ENCODE data around the gene IZUMO4. TPM values are rescaled to one million over a fixed set of nuclear protein-coding genes. Genes with fewer than 3 reads are reported as not detected.
"Not testable (repeated sequence)": the region's sequence is repeated elsewhere in the genome, so short reads cannot be mapped to it uniquely, and the experiment has no call there.

Gene IZUMO4
- total and polyA plus RNA-seq, 9 donors: 1.7 to 4.0 (median 2.1) TPM

DNA sequence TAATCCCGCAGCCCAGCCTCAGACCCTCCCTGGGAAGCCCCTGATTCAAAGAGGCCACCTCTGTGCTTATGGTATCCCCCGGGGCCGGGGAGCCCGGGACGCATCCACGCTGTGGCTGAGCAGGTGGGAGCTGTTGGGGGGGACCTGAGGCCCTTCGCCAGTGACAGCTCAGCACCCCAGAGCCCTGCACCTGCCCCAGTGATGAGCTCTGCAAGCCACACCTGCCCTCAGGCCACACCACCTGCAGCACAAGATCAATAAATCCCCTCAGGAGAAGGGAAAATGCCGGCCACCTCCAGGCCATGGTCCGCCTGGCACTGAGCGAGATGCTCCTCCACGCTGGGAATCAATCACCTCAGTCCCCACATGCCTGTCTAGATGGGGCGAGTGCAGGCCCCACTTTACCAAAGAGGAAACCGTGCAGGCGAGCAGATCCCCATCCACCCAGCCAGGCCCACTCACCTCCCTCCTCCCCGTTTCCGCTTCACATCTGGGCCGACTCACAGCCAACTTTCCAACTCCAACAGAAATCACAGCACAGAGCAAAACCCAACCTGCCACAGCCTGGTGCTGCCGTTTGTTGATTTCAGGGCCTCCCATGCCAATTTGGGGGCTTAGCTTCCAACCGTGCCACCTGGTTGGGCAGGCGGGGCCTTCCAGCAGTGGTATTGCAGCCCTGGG lies 13.4 kb upstream of the IZUMO4 start:
- Histone ChIP-seq H3K4me3 (ENCODE audit: low read length) (no peak overlapping the region), H3K27me3 (ENCODE audit: control insufficient read depth, insufficient read depth, low read length) (no peaks in the 10 kb centered on the region), H3K27ac (ENCODE audit: low read length) (peak overlapping the region; percentile 75), H3K9me3 (replicated peaks; ENCODE audit: control insufficient read depth, low read depth, low read length) (no peaks in the 10 kb centered on the region), H3K4me1 (ENCODE audit: control insufficient read depth, insufficient read depth, low read length) (peaks cover 6% of the 10 kb centered on the region), H3K36me3 (ENCODE audit: control insufficient read depth, insufficient read depth, low read length) (peaks cover 52% of the 10 kb centered on the region)
- 36% methylated on average over 15 of the region's 20 CpGs for WGBS (ENCODE audit: insufficient coverage)
- DNase-seq: peak; percentile 85

DNA sequence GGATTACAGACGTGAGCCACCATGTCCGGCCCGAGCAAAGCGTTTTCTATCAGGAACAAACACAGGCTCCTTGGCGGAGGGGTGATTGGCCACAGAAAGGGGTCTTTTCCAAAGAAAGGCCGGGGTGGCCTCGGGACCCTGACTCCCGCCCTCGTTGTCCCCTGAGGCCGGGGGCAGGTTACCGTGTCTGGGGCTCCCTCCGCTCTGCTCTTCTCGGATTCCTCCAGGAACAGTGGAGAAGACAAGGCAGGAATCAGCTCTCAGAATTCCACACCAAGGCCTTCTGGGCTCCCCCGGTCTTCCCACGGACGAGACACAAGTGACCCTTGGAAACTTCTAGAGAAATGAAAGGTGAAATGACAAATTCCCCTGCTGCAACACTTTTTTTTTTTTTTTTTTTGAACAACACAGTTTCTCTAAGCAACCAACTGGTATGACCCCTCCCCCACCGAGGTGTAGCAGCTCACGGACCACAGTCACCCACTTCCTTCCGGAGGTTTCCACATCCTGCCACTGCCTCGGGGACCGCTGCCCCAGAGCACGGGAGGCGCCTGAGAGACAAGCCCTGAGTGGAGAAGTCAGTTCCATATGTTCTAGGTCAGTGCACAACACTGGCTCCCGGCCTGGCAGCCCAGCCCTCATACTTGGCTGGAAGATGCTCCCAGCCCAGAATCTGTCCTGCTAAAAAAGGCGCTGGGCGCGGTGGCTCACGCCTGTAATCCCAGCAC lies 11.6 kb upstream of the IZUMO4 start:
- Histone ChIP-seq H3K4me3 (ENCODE audit: low read length) (no peak overlapping the region), H3K36me3 (ENCODE audit: control insufficient read depth, insufficient read depth, low read length) (peaks cover 39% of the 10 kb centered on the region), H3K9me3 (replicated peaks; ENCODE audit: control insufficient read depth, low read depth, low read length) (no peaks in the 10 kb centered on the region), H3K27ac (ENCODE audit: low read length) (peak overlapping the region; percentile 31), H3K4me1 (ENCODE audit: control insufficient read depth, insufficient read depth, low read length) (peaks cover 16% of the 10 kb centered on the region), H3K27me3 (ENCODE audit: control insufficient read depth, insufficient read depth, low read length) (no peaks in the 10 kb centered on the region)
- 79% methylated on average over 18 of the region's 28 CpGs for WGBS (ENCODE audit: insufficient coverage)
- DNase-seq: peak; percentile 68

DNA sequence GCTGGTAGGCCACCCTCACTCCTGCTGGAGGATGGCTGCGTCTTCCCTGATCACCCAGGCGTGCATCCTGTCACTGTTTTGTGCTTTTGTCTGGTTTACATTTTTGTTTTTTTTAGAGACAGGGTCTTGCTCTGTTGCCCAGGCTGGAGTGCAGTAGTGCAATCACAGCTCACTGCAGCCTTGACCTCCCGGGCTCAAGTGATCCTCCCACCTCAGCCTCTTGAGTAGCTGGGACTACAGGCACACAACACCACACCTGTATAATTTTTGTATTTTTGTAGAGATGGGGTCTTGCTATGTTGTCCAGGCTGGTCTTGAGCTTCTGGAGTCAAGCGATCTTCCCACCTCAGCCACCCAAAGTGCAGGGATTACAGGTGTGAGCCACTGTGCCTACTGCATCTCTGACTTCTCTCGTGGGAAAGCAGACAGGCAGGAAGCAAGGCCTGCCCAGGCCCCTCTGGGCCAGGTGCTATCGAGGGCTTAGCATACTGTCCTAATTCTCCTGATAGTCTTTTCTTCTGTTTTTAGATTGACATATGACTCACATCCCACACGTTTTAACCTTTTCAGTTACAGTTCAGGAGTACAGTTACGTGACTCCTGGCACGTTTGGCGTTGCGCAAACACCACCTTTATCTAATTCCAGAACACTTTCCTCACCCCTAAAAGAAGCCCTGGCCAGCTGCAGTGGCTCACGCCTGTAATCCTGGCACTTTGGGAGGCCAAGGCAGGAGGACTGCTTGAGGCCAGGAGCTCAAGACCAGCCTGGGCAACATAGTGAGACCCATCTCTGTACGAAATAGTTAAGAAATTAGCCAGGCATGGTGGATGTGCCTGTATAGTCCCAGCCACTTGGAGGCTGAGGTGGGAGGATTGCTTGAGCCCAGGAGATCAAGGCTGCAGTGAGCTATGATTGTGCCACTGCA lies 9.8 kb upstream of the IZUMO4 start:
- H3K9me3 ChIP-seq (replicated peaks; ENCODE audit: control insufficient read depth, low read depth, low read length); H3K4me3 ChIP-seq (ENCODE audit: low read length); H3K27me3 ChIP-seq (ENCODE audit: control insufficient read depth, insufficient read depth, low read length); H3K27ac ChIP-seq (ENCODE audit: low read length); DNase-seq: not testable (repeated sequence)
- 72% methylated on average over 10 of the region's 13 CpGs for WGBS (ENCODE audit: insufficient coverage)
- peaks cover 27% of the 10 kb centered on the region for H3K4me1 ChIP-seq (ENCODE audit: control insufficient read depth, insufficient read depth, low read length)
- H3K36me3 ChIP-seq (ENCODE audit: control insufficient read depth, insufficient read depth, low read length): peaks cover 28% of the 10 kb centered on the region

DNA sequence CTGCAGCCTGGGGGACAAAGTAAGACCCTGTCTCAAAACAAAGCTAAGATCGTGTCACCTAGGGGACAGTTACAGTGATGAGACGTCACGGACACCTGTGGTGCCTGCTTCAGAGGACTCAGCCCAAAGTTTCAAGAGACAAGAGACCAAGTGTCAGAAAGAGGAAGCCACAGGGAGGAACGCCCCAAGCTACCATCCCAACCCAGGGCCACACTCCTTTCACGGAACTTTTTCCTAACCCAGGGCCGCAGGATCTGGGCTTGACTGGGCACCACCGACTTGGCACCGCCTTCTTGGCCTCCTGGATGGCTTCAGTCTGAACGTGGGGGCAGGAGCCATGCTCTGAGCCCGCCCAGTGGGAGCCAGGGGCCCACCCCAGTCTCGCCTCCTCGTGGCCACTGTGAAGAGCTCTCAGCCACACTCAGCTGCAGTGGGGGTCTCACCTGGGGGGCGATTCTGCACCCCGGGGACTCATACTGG lies 9.1 kb upstream of the IZUMO4 start:
- 73% methylated on average over 10 of the region's 14 CpGs for WGBS (ENCODE audit: insufficient coverage)
- Histone ChIP-seq H3K4me3 (ENCODE audit: low read length) (no peak overlapping the region), H3K27ac (ENCODE audit: low read length) (no peak overlapping the region), H3K36me3 (ENCODE audit: control insufficient read depth, insufficient read depth, low read length) (peaks cover 28% of the 10 kb centered on the region), H3K9me3 (replicated peaks; ENCODE audit: control insufficient read depth, low read depth, low read length) (no peaks in the 10 kb centered on the region), H3K27me3 (ENCODE audit: control insufficient read depth, insufficient read depth, low read length) (no peaks in the 10 kb centered on the region), H3K4me1 (ENCODE audit: control insufficient read depth, insufficient read depth, low read length) (peaks cover 27% of the 10 kb centered on the region)
- no peak for DNase-seq

DNA sequence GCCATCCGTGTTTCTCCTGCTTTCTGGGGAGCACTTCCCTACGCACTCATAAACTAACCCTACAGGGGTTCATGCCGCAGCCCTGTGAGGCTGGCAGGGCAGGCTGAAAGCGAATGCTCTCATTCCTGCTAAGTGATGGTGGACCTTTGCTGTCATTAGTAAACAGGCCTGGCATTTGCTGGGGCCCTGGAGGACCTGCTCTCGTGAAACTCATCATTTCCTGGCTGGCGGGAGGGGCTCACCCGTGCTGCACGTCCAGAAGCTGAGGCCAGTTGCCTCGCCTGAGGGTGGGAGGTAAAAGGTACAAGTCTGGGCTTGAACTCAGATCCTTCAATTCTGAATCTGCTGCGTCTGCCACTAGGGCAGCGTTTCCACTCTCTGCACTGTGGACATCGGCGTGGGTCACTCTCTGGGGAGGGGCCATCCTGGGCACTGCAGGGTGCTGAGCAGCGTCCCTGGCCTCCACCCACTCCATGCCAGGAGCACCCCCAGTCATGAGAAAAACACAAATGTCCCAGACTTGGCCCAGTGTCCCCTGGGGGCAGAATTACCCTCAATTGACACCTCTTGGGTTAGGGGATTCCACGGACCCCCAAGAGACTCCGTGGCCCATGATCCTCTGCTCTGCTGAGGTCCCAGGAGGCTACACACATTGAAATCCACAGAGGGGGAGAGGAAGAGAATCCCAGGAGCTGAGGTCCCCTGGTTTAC lies 7.6 kb upstream of the IZUMO4 start:
- H3K9me3 ChIP-seq (replicated peaks; ENCODE audit: control insufficient read depth, low read depth, low read length): no peaks in the 10 kb centered on the region
- no peak for DNase-seq
- peak overlapping the region; percentile 9 for H3K27ac ChIP-seq (ENCODE audit: low read length)
- peaks cover 24% of the 10 kb centered on the region for H3K4me1 ChIP-seq (ENCODE audit: control insufficient read depth, insufficient read depth, low read length)
- 67% methylated on average over 9 of the region's 16 CpGs for WGBS (ENCODE audit: insufficient coverage)
- H3K4me3 ChIP-seq (ENCODE audit: low read length): no peak overlapping the region
- peaks cover 31% of the 10 kb centered on the region for H3K36me3 ChIP-seq (ENCODE audit: control insufficient read depth, insufficient read depth, low read length)
- H3K27me3 ChIP-seq (ENCODE audit: control insufficient read depth, insufficient read depth, low read length): no peaks in the 10 kb centered on the region

DNA sequence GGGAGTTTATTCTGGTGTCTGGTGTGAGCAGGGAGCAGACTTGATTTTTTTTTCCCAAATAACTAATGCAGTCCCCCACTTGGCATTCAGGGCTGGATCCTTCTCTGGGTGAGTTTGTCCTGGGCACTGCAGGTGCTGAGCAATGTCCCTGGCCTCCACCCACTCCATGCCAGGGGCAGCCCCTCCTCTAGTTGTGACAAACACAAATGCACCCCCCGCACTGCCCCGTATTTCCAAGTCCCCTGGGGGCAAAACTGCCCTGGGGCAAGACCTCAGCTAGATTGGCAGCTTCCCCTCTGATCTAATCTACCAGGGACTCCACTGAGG lies 7.0 kb upstream of the IZUMO4 start:
- DNase-seq: no peak
- no peaks in the 10 kb centered on the region for H3K27me3 ChIP-seq (ENCODE audit: control insufficient read depth, insufficient read depth, low read length)
- peaks cover 34% of the 10 kb centered on the region for H3K36me3 ChIP-seq (ENCODE audit: control insufficient read depth, insufficient read depth, low read length)
- 35% methylated on average over 2 of the region's 2 CpGs for WGBS (ENCODE audit: insufficient coverage)
- no peak overlapping the region for H3K4me3 ChIP-seq (ENCODE audit: low read length)
- H3K4me1 ChIP-seq (ENCODE audit: control insufficient read depth, insufficient read depth, low read length): peaks cover 29% of the 10 kb centered on the region
- H3K9me3 ChIP-seq (replicated peaks; ENCODE audit: control insufficient read depth, low read depth, low read length): no peaks in the 10 kb centered on the region
- peak overlapping the region; percentile 9 for H3K27ac ChIP-seq (ENCODE audit: low read length)

DNA sequence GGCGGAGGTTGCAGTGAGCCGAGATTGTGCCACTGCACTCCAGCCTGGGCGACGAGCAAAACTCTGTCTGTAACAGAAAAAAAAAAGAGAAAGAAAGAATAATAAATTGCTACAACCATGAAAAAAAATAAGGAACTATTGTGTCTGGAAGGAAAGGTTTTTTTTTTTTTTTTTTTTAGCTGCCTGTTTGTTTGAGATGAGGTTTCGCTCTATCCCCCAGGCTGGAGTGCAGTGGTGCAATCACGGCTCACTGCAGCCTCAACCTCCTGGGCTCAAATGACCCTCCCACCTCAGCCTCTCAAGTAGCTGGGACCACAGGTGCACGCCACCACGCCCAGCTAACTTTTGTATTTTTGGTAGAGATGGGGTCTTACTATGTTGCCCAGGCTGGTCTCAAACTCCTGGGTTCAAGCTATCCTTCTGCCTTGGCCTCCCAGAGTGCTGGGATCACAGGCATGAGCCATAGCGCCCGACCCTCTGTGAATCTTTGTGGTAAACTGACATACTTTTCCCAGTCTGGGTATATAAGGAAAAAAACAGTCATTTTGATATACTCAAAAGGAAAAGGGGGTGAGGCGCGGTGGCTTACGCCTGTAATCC lies 4.7 kb upstream of the IZUMO4 start:
- H3K4me3 ChIP-seq (ENCODE audit: low read length); H3K27ac ChIP-seq (ENCODE audit: low read length); H3K9me3 ChIP-seq (replicated peaks; ENCODE audit: control insufficient read depth, low read depth, low read length); H3K27me3 ChIP-seq (ENCODE audit: control insufficient read depth, insufficient read depth, low read length); DNase-seq: not testable (repeated sequence)
- Histone ChIP-seq H3K4me1 (ENCODE audit: control insufficient read depth, insufficient read depth, low read length) (peaks cover 38% of the 10 kb centered on the region), H3K36me3 (ENCODE audit: control insufficient read depth, insufficient read depth, low read length) (peaks cover 23% of the 10 kb centered on the region)
- no CpG with 5 or more reads among the region's 13 CpGs for WGBS (ENCODE audit: insufficient coverage)

DNA sequence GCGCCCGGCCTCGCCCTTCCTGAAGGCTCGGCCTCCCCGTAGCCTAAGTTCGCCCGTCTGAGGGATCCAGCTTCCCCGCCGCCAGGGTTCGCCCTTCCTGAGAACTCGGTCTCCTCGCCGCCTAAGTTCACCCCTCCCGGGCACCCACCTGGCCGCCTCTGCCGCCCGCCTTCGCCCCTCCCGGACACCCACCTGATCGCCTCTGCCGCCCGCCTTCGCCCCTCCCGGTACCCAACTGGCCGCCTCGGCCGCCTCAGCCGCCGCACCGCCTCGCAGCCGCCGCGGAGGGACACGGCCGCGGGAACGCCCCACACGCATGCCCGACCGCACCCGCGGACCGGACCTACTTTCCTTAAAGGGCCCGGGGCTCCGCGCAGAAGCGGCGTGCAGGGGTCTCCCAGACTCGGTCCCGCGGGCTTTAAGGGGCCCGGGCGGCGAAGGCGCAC lies 658 bp upstream of the IZUMO4 start, which contains the start of gene MOB3A:
Gene MOB3A, minus strand, starts transcription at position 293 of the 446 bp plus-strand sequence. CDS start 17,766 bp downstream, outside the sequence.
- Histone ChIP-seq H3K27me3 (ENCODE audit: control insufficient read depth, insufficient read depth, low read length) (no peaks in the 10 kb centered on the region), H3K4me3 (ENCODE audit: low read length) (peak within 1 kb of the TSS; percentile 78), H3K4me1 (ENCODE audit: control insufficient read depth, insufficient read depth, low read length) (peaks cover 28% of the 10 kb centered on the region), H3K9me3 (replicated peaks; ENCODE audit: control insufficient read depth, low read depth, low read length) (no peaks in the 10 kb centered on the region), H3K36me3 (ENCODE audit: control insufficient read depth, insufficient read depth, low read length) (peaks cover 40% of the 10 kb centered on the region), H3K27ac (ENCODE audit: low read length) (peak within 1 kb of the TSS; percentile 92)
- DNase-seq: peak; percentile 97
- WGBS (ENCODE audit: insufficient coverage): under 1% methylated on average over 56 of the region's 56 CpGs

DNA sequence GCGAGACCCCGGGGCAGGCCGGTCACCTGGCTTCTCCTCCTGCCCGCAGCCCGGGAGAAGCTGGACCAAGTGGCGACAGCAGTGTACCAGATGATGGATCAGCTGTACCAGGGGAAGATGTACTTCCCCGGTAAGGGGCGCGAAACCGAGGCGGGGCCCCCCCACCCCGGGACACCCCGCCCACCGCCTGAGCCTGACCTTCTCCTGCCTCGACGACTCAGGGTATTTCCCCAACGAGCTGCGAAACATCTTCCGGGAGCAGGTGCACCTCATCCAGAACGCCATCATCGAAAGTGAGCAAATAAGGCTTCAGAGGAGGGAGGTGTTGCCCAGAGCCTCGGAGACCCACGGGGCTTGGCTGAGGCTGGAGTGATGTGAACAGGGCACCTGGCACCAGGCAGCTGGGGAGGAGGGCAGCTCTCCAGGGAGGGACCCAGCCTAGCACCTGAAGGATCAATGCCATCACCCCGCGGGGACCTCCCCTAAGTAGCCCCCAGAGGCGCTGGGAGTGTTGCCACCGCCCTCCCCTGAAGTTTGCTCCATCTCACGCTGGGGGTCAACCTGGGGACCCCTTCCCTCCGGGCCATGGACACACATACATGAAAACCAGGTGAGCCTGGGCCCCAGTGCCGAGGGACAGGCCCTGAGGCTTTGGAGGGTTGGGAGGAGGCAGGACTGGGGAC lies 629 bp downstream of the IZUMO4 start:
- Histone ChIP-seq H3K36me3 (ENCODE audit: control insufficient read depth, insufficient read depth, low read length) (peaks cover 48% of the 10 kb centered on the region), H3K4me1 (ENCODE audit: control insufficient read depth, insufficient read depth, low read length) (peaks cover 26% of the 10 kb centered on the region), H3K4me3 (ENCODE audit: low read length) (peak overlapping the region; percentile 45), H3K27me3 (ENCODE audit: control insufficient read depth, insufficient read depth, low read length) (no peaks in the 10 kb centered on the region), H3K27ac (ENCODE audit: low read length) (peak overlapping the region; percentile 74), H3K9me3 (replicated peaks; ENCODE audit: control insufficient read depth, low read depth, low read length) (no peaks in the 10 kb centered on the region)
- 19% methylated on average over 24 of the region's 30 CpGs for WGBS (ENCODE audit: insufficient coverage)
- DNase-seq: peak; percentile 38

Data from muscle of leg (tissue), 11 donors.